ENCODE results near the gene DIAPH1.

DIAPH1 gene

GRCh38 chr5:141465351-141465750 is 153.4 kb downstream of the DIAPH1 start:
- Histone ChIP-seq H4K20me1 (no peaks in the 10 kb centered on the region), H3K4me1 (no peaks in the 10 kb centered on the region), H3K9ac (no peak overlapping the region), H3K27ac (no peak overlapping the region), H3K36me3 (no peaks in the 10 kb centered on the region), H3K27me3 (no peaks in the 10 kb centered on the region), H3K4me3 (no peak overlapping the region), H3K4me2 (no peak overlapping the region), H3K9me3 (no peaks in the 10 kb centered on the region)
- no peak for TF ChIP-seq Cebpa-rat (IDR thresholded peaks at IDR 0.05)
